Motor neuron (in vitro differentiated cells): ENCODE results near the gene RPS18. TPM values are rescaled to one million over a fixed set of nuclear protein-coding genes. Genes with fewer than 3 reads are reported as not detected.
"Not testable (repeated sequence)": the region's sequence is repeated elsewhere in the genome, so short reads cannot be mapped to it uniquely, and the experiment has no call there.

Experiments used
- ATAC-seq, 8 experiments: fragments of 200-7000 bp; cut with Tn5 transposase; replicated peaks in 6 of 8; 2 replicates each; pipeline ENCODE4 v1.8.0; 2021; ENCODE audit warnings: mild to moderate bottlenecking in 8 of 8, moderate library complexity in 8 of 8
- H3K27ac ChIP-seq, 2 donors: fragments of 250-450 bp; sonication (Bioruptor Pico); 2 replicates each; pipeline ENCODE4 v1.9.0; 2021; ENCODE audit warnings: antibody characterized with exemption in 2 of 2, mild to moderate bottlenecking in 2 of 2, moderate library complexity in 1 of 2
- H3K4me1 ChIP-seq, 2 donors: fragments of 250-450 bp; sonication (Bioruptor Pico); replicated peaks in 1 of 2; 2 replicates each; pipeline ENCODE4 v1.6.1; 2021; ENCODE audit warnings: antibody characterized with exemption in 2 of 2, mild to moderate bottlenecking in 2 of 2, moderate library complexity in 1 of 2
- H3K4me3 ChIP-seq, 5 donors: fragments of 250-450 bp; sonication (Bioruptor Pico); 2 replicates each; pipeline ENCODE4 v1.9.0; 2021; ENCODE audit warnings: antibody characterized with exemption in 5 of 5, mild to moderate bottlenecking in 5 of 5, moderate library complexity in 4 of 5
- WGBS, 10 experiments: fragments of 450-650 bp; shearing (Covaris generic); methylation state at CpG; one replicate each; pipeline ENCODE4 v1.0.0; 2022; 5-methylcytosine and 5-hydroxymethylcytosine counted together
- in situ Hi-C, 9 experiments: fragments of 400-800 bp; cut with MboI; loops; one replicate each; pipeline ENCODE4 v1.15.0; 2021; ENCODE audit warnings: low sequenced_read_pairs in 9 of 9, low pct_unique_long_range_greater_than_20kb in 2 of 9; ENCODE audit not compliant: unreplicated experiment in 9 of 9
- total RNA-seq, 8 experiments: library from RNA; unstranded; fragments of 300-600 nt; gene quantifications; 2 replicates each; pipeline versions ENCODE4 v1.2.3 to v1.2.4, GENCODE V29; 2022

RPS18 gene
- total RNA-seq, 8 experiments from 2014 or later = 3,773 to 8,538 (median 6,042) TPM

DNA sequence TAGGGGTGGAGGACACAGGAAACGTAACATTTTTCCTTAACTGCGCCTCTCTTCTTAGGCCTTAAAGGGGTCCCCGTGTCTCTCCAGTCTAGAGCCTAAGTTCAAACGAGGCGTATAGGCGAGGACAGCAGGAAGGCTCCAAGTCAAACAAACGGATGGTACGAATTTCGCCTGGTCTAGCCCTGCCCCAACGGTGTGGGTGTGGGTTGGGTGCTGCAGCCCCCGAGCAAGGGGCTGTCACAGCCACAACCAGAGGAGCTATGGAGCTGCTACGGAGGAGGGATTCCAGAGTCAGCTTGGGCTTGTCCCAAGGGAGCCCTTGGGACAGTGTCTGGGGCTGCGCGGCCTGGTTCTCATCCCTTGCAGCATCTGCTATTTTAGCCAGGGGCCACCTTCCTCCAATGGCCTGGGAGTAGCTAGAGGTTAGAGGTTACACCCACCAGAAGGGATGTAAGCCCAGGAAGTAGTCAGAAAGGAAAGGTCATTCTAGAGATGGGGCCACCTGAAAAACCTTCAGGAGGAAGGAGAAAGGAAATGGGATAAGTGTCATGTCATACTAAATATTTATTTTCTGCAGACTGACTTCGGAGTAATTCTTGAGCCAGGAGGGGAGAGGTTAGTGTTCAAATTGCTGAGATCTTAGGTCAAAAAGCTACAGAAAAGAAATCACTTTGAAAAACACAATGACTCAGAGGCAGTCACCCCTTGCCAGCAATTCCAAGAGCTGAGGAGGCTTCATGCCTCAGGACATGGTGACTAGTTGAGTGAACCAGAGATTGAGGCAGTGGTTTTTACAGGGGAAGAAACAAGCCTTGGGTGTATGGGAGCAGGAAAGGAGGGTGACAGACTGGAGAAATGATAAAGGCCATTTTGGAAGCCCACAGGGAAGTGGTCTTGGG lies 21.9 kb upstream of the RPS18 start:
- Histone ChIP-seq H3K4me3 (peak overlapping the region; percentile 38 to 52 (median 45)), H3K4me1 (peaks cover 12 to 14% of the 10 kb centered on the region in 2 donors), H3K27ac (peak overlapping the region; percentile 63 to 82)
- in situ Hi-C loops = loop anchor here in 7 of 9 experiments (5.0 to 25.0 kb wide), 4 partner anchors 83 to 238 kb away; partner anchors contain the start of gene HLA-DOA (in 5 of the 7)
- ATAC-seq = peak in 6 of 8 experiments; percentile 0 to 22 (median 15)
- 0 to 55% (median 23%) methylated on average over 1 to 11 of the region's 15 CpGs; no CpG with 5 or more reads in 2 of the 10 experiments for WGBS, 10 experiments

DNA sequence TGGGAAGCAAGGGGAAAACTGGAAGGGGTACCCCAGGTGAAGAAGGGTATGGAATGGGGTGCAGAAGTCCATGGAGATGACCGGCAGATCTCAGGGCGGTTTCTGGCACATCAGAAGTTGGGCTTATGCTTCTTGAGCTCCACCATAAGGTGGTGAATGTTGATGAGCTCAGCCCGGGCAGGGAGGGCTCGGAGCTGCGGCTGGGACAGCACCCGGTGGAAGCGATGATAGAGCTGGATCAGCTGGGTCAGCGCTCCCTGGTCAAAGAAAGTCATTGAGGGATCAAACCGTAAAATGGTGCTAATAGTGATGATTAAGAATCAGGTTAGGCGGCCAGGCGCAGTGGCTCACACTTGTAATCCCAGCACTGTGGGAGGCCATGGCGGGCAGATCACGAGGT lies 21.1 kb upstream of the RPS18 start:
- in situ Hi-C loops = no loop called here
- Histone ChIP-seq H3K27ac (no peak overlapping the region), H3K4me3 (no peak overlapping the region), H3K4me1 (peaks cover 12 to 14% of the 10 kb centered on the region in 2 donors)
- 90 to 100% (median 97%) methylated on average over 1 to 11 of the region's 13 CpGs; no CpG with 5 or more reads in 3 of the 10 experiments for WGBS, 10 experiments
- no peak for ATAC-seq

DNA sequence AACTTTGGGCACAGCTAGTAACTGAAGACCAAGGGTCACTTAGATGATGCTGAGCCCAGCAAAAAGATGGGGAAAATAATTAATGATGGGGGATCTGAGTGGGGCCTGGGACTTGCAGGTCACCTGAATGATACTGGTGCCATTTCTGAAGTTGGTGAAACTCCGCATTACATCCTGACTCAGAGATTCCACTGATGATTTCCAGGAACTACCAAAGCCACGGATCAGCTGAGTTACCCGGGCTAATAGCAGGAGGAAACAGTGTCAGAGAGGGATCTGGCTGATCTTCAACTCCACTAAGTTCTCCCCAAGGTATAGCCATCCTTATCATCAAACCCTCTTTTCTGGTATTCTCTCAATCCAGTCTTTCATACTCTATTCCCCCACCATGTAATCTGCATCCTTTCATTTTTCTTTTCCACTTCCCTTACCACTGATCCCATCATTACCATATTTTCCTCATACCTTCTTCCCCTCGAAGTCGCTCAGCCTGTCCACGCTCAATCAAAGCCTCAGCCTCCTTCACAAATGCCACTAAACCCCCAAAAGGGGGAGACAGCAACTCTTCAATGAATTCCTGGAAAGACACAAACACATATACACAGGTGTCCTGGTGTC lies 20.4 kb upstream of the RPS18 start:
- in situ Hi-C loops = no loop called here
- Histone ChIP-seq H3K4me3 (no peak overlapping the region), H3K4me1 (peaks cover 12 to 14% of the 10 kb centered on the region in 2 donors), H3K27ac (no peak overlapping the region)
- WGBS, 10 experiments = 51 to 100% (median 94%) methylated on average over 3 to 6 of the region's 6 CpGs
- no peak for ATAC-seq

DNA sequence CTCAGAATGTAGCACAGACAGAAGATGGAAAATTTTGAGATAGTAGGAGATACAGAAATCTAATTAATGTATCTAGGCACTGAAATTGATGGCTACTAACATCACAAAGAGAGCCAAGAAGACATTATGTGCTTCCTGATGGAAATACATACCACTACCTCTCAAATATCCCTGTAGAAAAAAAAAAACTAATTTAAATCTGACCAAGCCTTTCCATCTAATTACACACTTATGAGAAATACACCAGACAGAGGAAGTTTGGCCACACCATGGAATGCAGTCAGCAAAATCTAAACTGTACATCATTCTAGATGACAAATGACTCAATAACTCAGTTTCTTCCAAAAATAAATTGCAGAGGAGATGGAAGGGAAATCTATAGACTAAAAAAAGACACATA lies 19.1 kb upstream of the RPS18 start:
- H3K4me1 ChIP-seq = peaks cover 12% of the 10 kb centered on the region in 2 donors
- ATAC-seq = no peak
- no peak overlapping the region for H3K4me3 ChIP-seq
- in situ Hi-C loops = no loop called here
- H3K27ac ChIP-seq = no peak overlapping the region

DNA sequence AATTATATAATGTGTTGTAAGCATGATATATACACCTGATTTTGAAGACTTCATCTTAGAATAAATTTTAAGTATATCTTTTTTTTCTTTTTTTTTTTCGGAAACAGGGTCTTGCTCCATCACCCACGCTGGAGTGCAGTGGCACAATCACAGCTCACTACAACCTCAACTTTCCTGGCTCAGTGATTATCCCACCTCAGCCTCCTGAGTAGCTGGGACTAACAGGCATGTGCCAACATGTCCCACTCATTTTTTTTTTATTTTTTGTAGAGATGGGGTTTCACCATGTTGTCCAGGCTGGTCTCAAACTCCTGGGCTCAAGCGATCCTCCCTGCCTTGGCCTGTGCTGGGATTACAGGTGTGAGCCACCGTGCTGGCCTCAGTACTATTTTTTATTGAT lies 17.3 kb upstream of the RPS18 start:
- ATAC-seq = no peak
- peaks cover 9 to 10% of the 10 kb centered on the region in 2 donors for H3K4me1 ChIP-seq
- in situ Hi-C loops = no loop called here
- no peak overlapping the region for H3K27ac ChIP-seq
- H3K4me3 ChIP-seq = no peak overlapping the region
- 81 to 100% (median 84%) methylated on average over 1 to 4 of the region's 4 CpGs; no CpG with 5 or more reads in 4 of the 10 experiments for WGBS, 10 experiments

DNA sequence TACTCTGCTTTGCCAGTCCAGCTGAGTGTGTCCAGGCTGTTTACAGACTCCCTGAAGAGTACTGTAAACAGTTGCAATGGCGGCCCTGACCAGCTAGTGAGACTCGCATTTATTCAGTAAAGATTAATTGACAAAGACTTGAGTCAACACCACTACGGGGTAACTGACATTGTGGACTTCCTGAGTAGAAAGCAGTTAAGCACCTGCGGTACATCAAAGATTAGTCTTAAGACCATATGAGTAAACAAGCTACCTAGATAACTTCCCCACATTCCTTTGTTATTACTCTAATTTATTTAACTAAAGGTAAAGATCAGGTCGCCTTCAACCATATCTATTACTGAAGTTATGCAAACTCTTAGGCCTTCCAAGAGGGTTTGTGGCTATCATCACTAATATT lies 12.8 kb upstream of the RPS18 start:
- ATAC-seq = peak in 1 of 8 experiments; percentile 14
- Histone ChIP-seq H3K4me3 (no peak overlapping the region), H3K4me1 (no peaks in the 10 kb centered on the region), H3K27ac (no peak overlapping the region)
- WGBS, 10 experiments = 72 to 100% (median 94%) methylated on average over 2 to 5 of the region's 5 CpGs; no CpG with 5 or more reads in 2 of the 10 experiments
- in situ Hi-C loops = no loop called here

DNA sequence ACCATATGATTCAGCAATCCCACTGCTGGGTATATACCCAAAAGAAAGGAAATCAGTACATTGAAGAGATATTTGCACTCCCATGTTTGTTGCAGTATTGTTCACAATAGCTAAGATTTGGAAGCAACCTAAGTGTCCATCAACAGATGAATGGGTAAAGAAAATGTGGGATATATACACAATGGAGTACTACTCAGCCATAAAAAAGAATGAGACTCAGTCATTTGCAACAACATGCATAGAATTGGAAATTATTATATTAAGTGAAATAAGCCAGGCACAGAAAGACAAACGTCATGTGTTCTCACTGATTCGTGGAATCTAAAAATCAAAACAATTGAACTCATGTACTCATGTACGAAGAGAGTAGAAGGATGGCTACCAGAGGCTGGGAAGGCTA lies 9.4 kb upstream of the RPS18 start:
- H3K4me3 ChIP-seq, H3K27ac ChIP-seq, ATAC-seq, H3K4me1 ChIP-seq, in situ Hi-C loops: not testable (repeated sequence)
- WGBS, 10 experiments = 92 to 100% (median 95%) methylated on average over 2 to 3 of the region's 3 CpGs; no CpG with 5 or more reads in 1 of the 10 experiments

DNA sequence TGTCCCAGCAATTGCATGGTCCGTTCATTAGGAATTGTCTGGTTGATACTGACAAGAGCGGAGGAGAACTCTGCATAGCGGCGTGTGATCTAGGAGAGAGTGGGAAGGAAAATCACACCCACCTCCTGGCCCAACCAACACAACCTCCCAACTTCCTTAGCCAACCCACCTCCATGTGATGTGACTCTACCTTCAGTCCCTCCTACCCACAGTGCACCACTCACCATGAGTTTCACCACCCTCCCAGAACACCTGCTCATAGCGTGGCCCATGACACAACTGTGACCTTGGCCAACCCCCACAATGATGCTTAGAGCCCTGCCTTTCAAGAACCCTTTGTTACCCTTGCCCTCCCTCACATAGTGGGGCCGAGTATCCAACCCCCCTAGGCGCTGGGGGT lies 7.9 kb upstream of the RPS18 start:
- 0 to 100% (median 81%) methylated on average over 1 to 5 of the region's 7 CpGs; no CpG with 5 or more reads in 3 of the 10 experiments for WGBS, 10 experiments
- Histone ChIP-seq H3K27ac (no peak overlapping the region), H3K4me1 (no peaks in the 10 kb centered on the region), H3K4me3 (no peak overlapping the region)
- in situ Hi-C loops = no loop called here
- ATAC-seq = peak in 1 of 8 experiments; percentile 15

DNA sequence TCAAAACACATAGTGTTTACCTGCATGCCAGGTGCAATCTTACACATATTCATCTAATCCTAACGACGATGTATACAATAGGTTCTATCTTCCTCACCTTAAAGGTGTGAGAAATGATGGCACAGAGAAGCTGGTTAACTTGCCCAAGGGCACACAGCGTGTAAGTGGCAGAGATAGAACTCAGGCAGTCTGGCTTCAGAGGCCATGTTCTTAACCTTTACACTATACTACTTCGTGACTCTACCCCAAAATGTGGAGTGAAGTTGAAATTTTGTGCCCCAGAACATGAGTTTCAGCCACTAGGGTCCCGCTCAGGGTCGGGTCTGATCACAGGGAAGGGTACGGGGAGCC lies 783 bp upstream of the RPS18 start:
- 0 to 4% (median 0%) methylated on average over 1 to 6 of the region's 7 CpGs; no CpG with 5 or more reads in 2 of the 10 experiments for WGBS, 10 experiments
- peak in 2 of 8 experiments; percentile 3 to 4 for ATAC-seq
- in situ Hi-C loops = no loop called here
- Histone ChIP-seq H3K4me3 (peak overlapping the region; percentile 73 to 86 (median 81)), H3K27ac (peak overlapping the region; percentile 95 to 98), H3K4me1 (peaks cover 34 to 39% of the 10 kb centered on the region in 2 donors)

DNA sequence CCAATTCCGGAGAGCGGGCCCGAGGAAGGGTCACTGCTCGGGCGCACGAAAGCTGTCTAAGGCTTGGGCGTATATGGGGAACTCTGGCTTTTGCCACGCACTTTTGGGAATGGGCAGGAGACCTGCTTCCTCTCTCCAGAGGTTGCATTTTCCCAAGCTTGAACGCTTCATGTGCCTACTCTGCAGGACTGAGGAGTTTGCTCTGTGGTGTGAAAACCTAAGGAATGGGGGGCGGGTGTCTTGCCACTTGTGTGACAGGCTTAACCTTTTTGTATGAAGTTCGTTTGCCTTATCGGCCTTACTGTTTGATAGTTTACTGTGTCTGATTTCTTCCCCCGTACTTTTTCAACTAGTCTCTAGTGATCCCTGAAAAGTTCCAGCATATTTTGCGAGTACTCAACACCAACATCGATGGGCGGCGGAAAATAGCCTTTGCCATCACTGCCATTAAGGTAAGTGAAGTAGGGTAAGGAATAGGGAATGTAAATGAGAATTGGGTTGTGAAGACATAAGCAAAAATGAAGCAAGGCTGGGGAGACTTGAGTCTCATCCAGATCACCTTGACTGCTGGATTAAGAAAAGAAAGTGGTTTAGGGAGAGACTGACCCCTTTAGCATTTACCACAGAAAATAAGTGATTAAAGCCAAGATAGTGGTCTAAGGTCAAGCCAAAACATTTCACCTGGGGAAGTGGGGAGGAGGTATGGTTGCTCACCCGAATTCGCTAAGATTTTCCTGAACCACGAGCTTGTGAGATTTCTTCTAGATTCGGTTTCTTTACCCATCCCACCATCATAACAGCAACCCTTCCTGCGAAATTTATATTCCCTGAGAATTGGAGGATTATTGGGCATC lies 627 bp downstream of the RPS18 start:
- 0 to 7% (median 2%) methylated on average over 3 to 21 of the region's 22 CpGs for WGBS, 10 experiments
- H3K27ac ChIP-seq = peak overlapping the region; percentile 70 to 98
- peak overlapping the region; percentile 73 to 86 (median 81) for H3K4me3 ChIP-seq
- in situ Hi-C loops = no loop called here
- peaks cover 37 to 47% of the 10 kb centered on the region in 2 donors for H3K4me1 ChIP-seq
- ATAC-seq = peak in 5 of 8 experiments; percentile 0 to 5 (median 3)

DNA sequence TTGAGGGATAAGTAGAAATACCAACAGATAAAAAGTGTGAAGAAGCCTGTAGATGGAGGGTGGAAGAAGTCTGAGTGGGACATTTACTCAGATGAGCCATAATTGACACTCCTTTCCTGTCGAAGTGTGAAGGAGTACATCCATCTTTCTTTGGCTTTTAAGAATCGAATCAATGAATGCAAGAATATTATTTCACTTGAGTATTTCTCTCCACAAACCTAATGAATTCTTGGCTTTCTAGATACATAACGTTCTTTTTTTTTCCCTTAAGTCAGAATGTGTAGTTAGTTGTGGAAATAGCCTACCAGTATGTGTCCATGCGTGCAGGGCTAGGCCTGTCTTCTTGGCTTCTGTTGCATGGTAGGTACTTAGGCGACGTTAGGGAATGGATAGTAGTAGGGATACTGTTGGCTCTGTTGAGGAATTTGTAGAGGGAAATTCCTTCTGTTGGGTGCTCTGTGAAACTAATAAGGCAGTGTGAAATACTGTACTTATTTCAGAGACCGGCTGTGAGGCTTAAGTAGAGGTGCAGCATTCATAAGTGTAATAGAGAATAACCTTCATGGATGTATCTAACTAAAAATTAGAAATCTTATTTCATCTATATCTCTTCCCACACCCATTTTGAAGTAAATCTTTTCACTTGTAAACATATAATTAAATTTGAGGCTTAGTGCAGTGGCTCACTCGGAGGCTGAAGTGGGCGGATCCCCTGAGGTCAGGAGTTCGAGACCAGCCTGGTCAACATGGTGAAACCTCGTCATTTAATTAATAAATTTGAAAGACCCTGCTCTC lies 1.5 kb downstream of the RPS18 start:
- peaks cover 42 to 54% of the 10 kb centered on the region in 2 donors for H3K4me1 ChIP-seq
- H3K4me3 ChIP-seq = peak overlapping the region; percentile 73 to 86 (median 81)
- in situ Hi-C loops = no loop called here
- peak overlapping the region in 1 of 2 donors; percentile 98 for H3K27ac ChIP-seq
- no peak for ATAC-seq
- WGBS, 10 experiments = 2 to 57% (median 38%) methylated on average over 2 to 11 of the region's 11 CpGs
